GM21447 (cell line): ENCODE results near the gene DGCR2.
"Not testable (repeated sequence)": the region's sequence is repeated elsewhere in the genome, so short reads cannot be mapped to it uniquely, and the experiment has no call there.

ENCODE experiments used
- ATAC-seq: cut with Tn5 transposase; IDR thresholded peaks from one replicate; pipeline ENCODE4 v1.9.1; 2021; ENCODE audit not compliant: unreplicated experiment

Gene DGCR2

GRCh38 chr22:19084586-19084985 lies 37.6 kb downstream of the DGCR2 start:
- ATAC-seq = not testable (repeated sequence)

DNA sequence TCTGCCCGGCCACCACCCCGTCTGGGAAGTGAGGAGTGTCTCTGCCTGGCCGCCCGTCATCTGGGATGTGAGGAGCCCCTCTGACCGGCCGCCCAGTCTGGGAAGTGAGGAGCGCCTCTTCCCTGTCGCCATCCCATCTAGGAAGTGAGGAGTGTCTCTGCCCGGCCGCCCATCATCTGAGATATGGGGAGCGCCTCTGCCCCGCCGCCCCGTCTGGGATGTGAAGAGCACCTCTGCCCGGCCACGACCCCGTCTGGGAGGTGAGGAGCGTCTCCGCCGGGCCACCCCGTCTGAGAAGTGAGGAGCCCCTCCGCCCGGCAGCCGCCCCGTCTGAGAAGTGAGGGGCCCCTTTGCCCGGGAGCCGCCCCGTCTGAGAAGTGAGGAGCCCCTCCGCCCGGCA lies 38.1 kb downstream of the DGCR2 start:
- not testable (repeated sequence) for ATAC-seq

GRCh38 chr22:19082793-19083192 lies 39.4 kb downstream of the DGCR2 start:
- ATAC-seq = no peak

DNA sequence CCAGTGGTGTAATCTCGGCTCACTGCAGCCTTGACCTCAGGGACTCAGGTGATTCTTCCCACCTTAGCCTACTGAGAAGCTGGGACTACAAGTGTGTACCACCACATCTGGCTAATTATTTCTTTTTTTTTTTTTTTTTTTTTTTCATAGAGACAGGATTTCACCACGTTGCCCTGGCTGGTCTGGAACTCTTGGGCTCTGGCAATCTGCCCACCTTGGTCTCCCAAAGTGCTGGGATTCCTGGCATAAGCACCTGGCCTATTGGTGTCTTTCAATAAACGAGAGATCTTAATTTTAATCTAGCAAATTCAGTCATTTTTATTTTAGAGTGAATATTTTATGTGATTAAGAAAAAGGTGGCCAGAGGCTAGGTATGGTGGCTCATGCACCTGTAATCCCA lies 40.1 kb downstream of the DGCR2 start:
- no peak for ATAC-seq

GRCh38 chr22:19081351-19081750 lies 40.9 kb downstream of the DGCR2 start:
- no peak for ATAC-seq

- ATAC-seq = no peak
These were observed 41.4 kb downstream of the DGCR2 start for GRCh38 chr22:19080853-19081252.

DNA sequence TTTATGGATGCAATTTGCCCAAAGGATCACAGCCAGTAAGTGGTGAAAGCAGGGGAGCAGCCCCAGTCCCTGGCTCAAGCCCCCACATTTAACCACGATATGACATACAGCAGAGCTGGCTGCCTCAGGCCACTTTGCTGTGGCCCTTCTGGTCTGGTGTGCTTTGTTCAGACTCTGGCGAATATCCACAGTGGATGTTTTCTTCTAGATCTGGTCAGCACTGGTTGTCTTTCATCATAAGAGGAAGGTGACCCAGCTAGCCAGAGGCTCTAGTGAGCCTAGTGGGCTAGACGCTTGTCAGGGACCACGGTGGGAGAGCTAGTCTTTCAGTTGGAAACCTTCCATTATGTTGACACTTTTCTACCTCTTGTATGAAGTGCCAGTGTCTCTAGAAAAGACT lies 42.5 kb downstream of the DGCR2 start:
- no peak for ATAC-seq

DNA sequence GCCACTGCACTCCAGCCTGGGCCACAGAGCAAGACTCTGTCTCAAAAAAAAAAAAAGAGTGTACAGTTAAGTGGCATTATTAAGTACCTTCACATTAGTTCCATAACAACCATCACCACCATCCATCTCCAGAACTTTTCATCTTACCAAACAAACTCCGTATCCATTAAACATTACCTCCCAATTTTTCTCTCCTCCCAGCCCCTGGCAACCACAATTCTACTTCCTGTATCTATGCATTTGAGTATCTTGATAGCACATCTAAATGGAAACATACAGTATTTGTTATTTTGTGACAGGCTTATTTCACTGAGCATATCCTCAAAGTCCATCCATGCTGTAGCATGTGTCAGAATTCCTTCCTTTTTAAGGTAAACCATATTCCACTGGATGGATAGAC lies 46.8 kb downstream of the DGCR2 start:
- ATAC-seq = no peak

DNA sequence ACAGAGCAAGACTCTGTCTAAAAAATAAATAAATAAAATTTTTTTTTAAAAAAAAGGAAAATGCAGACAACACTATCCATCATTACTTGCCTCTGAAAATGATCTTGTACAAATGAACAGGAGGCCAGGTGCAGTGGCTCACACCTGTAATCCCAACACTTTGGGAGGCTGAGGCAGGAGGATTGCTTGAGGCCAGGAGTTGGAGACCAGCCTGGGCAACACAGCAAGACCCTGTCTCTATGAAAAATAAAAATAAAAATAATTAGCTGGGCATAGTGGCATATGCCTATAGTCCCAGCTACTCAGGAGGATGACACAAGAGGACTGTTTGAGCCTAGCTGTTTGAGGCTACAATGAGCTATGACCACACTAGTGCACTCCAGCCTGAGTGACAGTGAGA lies 49.4 kb downstream of the DGCR2 start:
- ATAC-seq = not testable (repeated sequence)

DNA sequence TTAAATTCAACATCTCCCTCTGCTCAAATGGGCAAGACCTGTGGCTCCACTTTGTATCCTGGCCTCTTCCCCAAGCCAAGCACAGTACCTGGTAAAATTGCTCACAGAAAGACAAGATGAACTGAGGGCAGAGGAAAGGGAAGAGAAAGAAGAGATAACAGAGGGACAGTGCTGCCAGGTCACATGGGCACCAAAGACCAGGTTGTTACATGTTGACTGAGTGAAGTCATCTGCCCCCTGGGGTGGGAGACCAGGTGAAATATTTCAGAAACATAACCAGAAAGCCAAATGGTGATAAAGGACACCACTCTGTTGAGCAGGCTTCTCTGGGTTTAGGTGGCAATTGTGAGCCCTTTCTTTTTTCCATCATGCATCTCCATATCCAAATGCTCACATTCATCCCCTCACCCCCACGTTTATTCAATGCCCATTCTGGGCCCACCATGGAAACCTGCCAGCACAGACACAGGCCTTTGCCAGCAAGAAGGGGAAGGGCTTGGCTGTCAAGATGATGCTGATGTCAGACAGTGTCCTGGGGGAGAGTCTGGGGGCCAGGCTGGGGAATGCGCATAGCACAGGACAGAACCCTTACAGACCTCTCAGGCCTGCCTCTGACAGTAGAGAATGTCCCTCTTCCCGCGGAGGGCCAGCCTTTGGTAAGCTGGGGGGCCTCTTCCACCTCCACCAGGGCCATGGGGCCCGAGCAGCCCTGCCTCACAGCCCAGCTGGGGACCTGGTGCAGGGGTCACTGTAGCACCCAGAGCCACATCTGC lies 51.6 kb downstream of the DGCR2 start:
- no peak for ATAC-seq

- no peak for ATAC-seq
These were observed 52.8 kb downstream of the DGCR2 start for GRCh38 chr22:19069451-19069850.

DNA sequence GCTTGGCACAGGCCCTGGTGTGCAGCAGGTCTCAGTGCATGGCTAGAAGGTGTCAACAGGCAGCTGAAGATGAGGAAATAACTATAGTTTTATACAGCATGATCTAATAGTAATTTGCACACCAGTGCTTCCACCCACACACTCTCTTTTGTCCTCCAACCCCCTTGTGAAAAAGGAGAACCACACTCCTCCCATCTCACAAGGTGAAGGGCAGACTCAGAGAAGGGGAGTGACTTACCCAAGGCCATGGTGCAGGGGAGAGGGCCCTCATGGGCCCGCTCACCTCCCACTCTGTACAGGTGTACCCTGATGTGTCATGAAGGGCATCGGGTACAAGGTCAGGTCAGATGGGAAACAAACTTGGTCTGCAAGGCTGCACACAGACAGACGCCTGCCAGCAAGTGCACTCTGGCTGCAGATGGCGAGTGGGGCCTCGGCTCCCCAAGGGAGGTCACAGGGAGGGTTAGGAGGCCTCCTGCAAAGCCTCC lies 53.4 kb downstream of the DGCR2 start:
- ATAC-seq = no peak

DNA sequence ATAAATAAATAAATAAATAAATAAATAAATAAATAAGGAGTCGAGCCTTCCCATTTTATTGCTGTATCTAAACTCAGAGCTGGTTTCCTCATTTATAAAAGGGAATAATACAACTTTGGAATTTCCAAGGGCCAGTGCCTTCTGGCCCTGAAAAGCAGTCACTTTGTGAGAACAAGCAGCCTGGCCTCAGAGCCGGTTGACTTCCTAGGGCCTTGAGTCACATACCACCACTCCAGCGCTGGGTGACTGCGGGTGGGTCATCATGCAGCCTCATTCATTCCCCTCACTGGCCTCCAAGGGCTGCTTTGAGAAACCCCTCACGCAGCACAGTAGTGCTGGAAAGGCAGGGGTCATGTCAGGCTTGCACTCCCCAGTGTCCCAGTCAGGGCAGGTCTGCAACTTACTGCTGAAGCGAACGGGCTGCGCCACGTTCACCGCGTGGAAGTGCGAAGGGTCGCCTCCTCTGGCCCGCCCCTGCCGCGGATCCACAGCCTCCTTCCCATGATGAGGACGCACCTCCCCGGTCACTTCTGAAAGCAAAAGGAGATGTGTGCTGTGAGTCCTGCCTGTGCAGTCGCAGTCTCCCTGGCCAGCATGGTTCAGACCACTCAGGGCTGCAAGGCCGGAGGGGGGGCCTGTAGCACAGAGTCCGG lies 54.4 kb downstream of the DGCR2 start:
- no peak for ATAC-seq

DNA sequence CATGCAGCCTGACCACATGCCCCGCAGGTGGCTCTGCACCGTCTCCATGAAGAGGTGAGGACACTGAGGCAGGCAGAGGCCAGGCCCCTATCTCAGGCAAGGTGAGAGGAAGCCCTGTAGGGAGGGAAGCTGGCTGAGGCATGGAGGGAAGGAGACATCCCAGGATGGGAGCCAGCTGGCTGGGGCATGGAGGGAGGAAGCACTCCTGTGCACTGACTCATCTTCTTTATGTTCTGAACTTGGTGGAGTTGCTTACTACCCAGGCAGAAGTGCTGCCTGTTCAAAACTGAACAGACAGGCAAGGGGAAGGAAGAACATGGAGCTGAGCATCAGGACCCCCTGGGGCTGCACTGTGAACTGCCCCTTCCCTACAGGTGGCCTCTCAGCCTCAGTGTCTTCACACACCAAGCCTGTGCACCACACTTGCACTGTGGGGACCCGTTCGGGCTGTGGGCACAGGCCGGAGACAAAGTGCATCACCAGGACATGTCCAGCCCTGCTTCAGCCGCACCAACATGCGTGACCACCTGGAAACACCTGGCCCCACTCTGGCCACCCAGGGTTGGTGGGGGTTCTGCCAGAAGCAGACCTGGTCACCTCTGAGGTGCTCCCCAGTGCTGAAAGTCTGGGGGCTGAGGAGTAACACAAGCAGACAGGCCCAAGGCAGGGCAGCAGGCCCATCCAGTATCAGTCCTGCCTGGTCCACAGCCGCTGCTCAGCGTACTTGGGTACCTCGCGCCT lies 55.5 kb downstream of the DGCR2 start:
- ATAC-seq = no peak

GRCh38 chr22:19065929-19066328 lies 56.3 kb downstream of the DGCR2 start:
- no peak for ATAC-seq

DNA sequence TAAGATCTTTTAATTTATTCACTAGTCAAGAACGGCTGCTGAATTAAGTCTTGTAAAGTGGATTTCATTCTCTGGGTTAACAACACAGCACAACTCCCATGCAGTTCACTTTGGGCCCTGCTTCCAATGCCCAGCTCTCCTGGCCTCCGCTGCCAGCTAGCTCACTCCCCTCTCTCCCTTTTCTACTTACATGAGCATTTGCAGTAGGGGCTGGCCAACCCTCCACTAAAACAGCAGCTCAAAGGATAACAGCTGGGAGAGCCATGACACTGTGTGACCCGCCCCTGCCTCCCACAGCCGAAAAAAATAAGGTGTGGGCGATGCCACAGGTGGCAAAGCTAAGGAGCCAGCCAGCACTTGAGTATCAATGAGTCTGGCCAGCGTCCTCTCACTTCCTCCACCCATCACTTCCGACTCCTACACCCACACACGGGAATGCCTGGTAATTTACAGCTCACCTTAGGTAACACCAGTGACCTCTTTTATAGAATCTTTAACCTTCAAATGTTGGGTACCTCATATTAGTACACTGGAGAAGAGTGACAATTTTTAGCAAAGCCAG lies 56.8 kb downstream of the DGCR2 start:
- no peak for ATAC-seq

GRCh38 chr22:19064354-19065054 lies 57.7 kb downstream of the DGCR2 start:
- no peak for ATAC-seq

DNA sequence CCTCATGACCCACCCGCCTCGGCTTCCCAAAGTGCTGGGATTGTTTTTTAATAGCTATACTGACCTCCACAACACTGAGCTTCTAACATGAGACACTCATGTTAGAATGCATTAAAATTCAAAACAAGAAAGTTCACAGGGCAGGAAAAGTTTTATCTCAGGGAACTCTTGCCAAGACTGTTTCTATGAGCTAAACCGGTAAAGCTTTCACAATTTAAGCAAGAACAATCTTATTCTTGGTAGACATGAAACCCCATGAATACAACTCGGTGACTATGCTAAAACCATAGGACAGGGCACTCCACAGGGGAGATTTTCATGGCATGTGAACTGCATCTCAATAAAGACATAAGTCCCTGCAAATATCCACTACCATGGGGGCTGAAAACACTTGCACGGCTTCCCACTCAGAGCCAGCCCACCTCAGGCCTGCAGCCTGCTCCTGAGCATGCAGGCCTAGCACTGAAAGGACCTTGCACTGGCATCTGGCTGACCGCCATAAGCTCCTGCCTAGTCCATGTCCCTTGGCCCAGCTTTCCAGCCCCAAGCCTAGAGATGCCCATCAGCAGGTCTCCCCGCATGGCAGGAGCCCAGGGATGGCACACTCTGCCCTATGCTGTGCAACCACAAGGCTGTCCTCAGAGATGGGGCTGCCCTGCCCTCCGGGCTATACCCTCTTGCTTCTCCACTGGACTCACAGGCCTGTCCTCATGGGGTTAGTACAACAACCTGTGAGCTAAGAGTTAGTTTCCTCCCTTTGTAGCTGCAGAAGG lies 58.4 kb downstream of the DGCR2 start:
- no peak for ATAC-seq

- no peak for ATAC-seq
These were observed 59.3 kb downstream of the DGCR2 start for GRCh38 chr22:19062943-19063308.
